ENCODE data around the gene RIN2.
"Not testable (repeated sequence)": the region's sequence is repeated elsewhere in the genome, so short reads cannot be mapped to it uniquely, and the experiment has no call there.

Gene RIN2

DNA sequence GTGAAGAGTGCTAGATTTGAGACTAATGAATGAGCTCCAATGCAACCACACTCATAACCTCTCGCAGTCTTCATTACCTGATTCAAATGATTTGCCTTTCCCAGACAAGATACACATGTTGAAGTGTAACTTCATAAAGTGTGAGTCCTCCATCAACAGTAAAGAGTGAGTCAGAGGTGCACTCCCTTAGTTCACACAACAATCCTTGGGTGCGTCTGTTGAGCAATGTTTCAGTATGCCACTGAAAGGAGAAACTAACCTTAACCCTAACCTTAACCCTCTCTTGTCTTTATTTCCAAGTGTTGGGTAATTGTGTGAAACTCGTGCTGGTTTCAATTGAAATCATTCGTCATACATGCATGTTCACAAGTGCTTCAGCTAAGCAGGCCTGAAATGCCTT, 21.0 kb upstream of the RIN2 start:
- no peak for DNase-seq (ENCODE audit: low read depth in 2 of 2)

DNA sequence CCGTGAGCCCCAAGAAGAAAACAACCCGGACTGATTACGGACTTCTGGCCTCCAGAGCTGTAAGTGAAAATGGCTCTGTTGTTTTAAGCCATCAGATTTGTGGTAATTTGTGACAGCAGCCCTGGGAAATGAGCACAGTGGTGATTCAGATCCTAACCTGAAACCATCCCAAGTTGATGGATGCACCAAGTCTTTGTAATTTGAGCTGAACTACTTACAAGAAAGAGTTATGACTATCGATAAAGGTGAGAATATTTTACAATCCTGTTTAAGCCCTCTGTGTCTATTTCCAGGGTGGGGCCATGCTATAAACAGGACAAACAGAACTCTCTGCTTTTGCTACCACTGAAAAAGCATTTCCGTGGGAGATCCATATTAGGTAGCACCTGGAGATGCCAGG, 19.1 kb upstream of the RIN2 start:
- DNase-seq (ENCODE audit: low read depth in 2 of 2), result no peak

DNA sequence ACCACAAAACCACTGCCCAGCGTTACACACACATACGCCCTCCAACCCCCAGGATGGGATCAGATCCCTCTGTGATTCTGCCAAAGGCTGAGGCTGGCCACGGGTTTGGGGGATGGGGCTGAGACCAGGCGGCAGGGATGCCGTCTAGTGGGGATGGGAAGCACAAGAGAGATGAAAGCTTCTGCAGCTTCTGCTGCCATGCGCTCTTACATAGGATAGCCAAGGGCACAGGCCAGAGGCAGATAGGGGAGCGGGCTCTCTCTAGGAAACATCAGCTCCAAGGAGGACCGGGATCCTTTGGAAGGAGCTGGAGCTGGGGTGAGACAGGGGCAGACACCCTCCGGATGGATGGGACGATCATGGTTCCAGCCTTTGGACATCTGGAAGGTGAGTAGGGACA, 18.7 kb upstream of the RIN2 start:
- no peak for DNase-seq (ENCODE audit: low read depth in 2 of 2)

DNA sequence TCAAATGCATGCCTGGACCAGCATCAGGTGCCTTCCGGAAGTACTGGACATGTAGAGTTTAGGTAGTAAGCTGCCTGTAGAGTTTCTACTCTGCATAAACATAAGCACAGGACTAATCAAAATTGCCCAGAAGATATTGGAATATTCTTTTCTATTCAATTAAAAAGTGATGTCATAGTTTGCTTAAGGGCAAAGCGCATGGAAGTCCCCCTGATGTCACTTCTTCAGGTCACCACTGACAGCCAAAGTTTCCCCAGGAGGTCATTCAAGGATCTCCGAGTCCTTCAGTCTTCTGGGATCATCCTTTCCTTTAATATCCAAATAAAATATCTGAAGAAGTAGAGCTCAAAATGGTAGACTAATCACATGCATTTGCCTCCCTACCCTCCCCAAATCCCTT, 17.5 kb upstream of the RIN2 start:
- DNase-seq (ENCODE audit: low read depth in 2 of 2), result no peak

DNA sequence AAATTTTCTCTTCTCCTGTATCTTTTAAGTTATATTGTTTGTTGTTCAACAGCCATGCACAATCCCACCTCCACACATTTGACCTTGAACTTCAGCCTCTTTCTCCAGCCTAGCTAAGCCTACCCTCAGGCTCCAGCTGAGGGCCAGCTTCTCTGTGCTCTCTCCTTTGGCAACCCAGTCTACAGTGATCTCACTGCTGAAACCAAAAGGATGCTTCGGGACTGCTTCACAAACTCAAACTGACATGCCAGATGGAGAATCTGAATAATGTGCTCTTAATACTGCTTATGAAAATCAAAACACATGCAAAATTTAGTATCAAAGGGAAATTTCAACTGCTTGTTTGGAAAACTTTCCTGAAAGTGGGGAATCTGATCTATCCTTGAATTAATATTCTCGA, 16.1 kb upstream of the RIN2 start:
- no peak for DNase-seq (ENCODE audit: low read depth in 2 of 2)

DNA sequence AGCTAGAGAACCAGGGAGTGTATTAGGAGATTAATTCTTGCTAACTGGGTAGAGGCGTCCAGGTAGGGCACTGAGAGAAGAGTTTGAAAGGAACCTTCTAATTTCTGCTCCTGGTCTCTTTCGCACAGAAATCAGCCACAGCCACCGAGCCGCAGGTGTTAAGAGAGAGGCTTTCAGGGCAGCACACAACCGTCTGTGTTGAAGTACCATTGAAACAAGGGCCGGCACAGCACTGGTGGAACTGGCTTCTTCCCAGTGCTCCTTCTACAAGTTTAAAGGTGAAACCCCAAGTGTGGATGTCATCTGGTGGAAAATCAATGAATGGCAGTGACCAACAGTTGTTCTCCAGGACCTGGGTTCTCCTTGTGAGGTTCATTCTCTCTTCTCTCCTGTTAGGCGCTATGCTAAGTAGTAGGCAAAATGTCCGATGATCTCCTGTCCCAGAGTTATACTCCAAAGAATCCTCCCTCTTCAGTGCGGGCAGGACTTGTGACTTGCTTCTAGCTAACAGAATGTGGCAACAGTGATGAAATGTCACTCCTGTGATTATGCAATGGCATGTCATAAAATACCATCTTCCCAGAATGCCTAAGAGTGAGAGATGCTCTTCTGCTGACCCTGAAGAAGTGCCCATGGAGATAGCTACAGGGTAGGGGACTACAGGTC, 15.0 kb upstream of the RIN2 start:
- DNase-seq (ENCODE audit: low read depth in 2 of 2), result no peak

DNA sequence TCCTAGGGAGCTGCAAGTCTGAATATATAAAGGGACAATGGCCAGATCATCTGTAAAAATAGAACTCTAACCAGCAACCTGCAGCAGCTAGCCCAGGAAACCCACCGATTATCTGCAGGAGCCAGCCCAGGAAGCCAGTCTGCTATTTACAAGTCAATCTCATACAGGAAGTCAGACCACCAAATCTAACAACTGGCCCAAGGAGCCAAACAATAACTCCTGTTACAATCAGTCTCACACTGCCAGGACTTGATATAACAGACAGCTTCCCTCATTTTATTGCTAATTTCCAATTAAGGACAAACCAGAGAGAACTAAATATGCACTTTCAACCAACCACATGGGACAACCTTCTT, 14.4 kb upstream of the RIN2 start:
- DNase-seq (ENCODE audit: low read depth in 2 of 2), result no peak

DNA sequence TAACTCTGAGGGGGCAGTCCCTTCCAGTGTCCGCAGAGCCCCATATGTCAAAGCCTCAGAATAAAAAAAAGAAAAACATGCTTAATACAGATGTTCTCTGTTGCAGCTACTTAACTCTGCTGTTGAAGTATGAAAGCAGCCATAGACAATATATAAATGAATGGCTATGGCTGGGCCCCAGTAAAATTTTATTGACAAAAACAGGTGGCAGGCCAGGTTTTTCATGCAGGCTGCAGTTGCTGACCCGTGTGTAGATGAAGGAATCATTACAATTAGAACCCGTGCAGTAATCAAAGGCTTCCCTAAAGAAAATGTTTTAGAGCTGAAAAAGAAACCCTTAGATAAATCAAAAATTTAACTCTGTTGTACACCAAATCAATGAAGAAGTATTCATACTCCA, 13.0 kb upstream of the RIN2 start:
- no peak for DNase-seq (ENCODE audit: low read depth in 2 of 2)

DNA sequence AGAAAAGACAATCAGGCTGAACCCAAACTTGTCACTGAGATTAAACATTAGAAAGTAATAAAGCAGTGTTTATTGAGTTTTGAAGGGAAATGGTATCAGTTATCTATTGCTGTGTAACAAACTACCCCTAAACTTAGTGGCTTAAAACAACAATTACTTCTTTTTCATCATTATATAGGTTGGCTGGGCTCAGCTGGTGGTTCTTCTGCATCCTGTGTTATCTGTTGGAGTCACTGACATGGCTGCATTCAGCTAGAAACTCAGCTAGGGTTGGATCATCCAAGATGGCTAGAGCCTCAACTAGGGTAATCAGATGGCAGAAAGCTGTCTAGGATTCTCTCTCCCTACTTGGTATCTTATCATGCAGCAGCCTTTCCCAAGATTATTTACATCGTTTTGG, 12.5 kb upstream of the RIN2 start:
- DNase-seq (ENCODE audit: low read depth in 2 of 2), result no peak

DNA sequence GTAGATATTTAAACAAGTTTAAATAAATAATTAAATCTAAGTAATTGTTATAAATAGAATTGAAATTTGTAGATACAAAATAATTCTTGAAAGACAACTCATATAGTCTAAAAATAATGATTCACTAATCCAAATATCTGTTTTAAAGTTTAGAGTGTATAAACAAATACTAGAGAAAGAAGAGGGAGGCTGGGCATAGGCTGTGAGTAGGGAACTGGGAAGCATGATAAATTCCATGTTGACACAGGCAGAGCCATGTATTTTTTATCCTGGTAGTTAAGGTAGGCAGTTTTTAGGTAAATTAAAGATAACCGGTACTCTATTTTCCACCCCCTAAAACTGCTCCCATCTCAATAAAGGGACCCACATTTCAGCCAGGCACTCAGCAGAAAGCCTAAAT, 11.7 kb upstream of the RIN2 start:
- DNase-seq (ENCODE audit: low read depth in 2 of 2), result no peak

DNA sequence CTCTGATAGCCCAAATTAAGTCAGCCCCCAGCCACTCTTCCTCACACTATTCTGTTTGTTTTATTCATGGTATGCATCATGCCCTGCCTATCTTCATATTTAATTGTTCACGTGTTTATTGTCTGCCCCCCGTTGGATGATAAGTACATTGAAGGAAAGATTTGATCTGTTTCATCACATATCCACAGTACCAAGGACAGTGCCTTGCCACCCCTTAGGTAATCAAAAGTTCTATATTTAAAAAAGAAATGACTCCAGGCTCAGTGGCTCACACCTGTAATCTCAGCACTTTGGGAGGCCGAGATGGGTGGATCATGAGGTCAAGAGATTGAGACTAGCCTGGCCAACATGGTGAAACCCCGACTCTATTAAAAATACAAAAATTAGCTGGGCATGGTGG, 10.2 kb upstream of the RIN2 start:
- DNase-seq (ENCODE audit: low read depth in 2 of 2), result no peak

DNA sequence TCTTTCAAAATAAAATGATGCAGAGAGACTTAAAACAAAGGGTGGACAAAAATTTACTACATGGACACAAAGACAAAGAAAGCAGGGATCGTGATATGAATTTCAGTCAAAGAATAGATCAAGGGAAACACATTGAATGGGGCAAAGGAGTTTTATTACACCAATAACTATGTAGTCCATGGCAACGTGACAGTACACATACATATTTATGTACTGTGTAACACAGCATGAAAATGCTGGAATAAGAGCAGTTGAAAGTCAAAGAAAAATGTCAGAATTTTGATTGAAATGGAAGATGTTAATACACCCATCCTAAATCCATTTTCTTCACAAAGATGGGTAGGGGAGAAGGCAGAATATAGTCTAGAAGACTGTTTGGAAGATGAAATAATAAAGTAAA, 9.4 kb upstream of the RIN2 start:
- DNase-seq (ENCODE audit: low read depth in 2 of 2), result no peak

DNA sequence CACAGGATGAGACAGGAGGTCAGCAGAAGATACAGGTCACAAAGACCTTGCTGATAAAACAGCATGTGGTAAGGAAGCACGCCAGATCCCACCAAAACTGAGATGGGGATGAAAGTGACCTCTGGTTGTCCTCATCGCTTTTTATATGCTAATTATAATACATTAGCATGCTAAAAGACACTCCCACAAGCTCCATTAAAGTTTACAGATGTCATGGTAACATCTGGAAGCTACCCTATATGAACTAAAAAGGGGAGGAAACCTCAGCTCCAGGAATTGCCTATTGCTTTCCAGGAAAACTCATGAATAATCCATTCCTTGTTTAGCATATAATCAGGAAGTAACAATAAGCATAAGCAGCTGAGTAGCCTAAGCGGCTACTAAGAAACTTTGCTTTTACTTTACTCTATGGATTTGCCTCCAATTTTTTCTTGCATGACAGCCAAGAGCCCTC, 8.4 kb upstream of the RIN2 start:
- DNase-seq (ENCODE audit: low read depth in 2 of 2), result no peak

DNA sequence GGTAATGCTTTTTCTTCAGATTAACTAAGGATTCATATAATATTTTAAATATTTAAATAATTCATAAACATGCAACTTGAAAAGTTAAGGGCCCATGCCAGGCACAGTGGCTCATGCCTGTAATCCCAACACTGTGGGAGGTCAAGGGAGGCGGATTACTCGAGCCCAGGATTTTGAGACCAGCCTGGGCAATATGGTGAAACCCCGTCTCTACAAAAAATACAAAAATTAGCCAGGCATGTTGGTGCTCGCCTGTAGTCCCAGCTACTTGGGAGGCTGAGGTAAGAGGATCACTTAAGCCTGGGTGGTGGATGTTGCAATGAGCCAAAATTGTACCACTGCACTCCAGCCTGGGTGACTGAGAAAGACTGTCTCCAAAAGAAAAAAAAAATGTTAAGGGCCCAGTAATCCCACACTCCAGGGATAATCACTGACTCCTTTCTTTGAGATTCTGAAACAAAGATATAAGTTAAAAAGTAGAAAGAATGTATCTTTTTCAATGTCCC, 7.9 kb upstream of the RIN2 start:
- DNase-seq (ENCODE audit: low read depth in 2 of 2), result no peak

DNA sequence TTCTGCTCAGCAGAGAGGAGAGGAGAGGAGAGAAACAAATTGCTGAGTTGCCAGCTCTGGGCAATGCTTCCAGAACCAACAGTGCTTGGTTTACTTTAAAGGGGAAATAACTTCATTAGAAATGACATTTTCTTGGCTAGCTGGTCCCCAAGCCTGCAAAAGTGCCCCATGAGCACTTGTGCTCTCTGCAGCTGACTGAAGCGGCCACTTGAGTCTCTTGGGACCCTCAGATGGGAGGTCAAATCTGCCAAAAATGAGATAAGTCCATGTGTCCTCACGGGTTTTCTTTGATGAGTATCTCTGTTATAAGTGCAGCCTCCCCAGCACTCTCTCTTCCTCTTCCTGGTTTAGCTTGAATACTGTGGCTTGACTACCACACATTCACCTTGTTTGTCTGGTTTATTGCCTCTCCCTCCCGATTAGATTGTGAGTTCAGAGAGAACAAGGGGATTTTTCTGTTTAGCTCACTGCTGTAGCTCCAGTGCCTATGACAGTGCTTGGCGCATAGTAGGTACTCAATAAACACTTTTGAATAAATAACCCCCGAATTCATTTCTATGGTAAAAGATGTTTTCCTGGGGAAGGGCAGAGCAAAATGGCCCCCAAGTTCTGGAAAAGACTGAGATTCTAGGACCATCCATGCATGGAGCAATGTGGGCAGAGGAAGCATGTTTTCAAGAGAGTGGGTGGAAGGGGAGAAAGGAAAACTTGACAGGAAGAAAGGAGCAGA, 7.0 kb upstream of the RIN2 start:
- DNase-seq (ENCODE audit: low read depth in 2 of 2), result no peak

DNA sequence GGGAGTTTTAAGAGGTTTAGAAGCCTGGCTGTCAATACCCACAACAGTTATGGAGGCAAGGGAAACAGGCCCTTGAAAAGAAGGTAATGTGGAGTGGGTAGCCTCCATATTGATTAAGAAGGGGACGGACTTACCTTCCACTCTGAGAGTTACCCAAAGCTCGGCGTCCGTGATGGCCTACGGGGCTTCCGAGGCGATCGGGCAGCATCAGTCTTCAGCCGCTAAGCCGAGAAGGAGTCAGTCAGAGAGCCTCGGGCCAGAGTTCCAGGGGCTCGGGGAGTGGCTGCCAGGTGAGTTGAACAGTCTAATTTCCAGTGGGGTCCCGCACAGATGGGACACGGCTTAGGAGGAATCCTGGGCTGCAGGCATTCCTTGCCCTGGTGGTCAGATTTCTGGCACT, 3.9 kb upstream of the RIN2 start:
- not testable (repeated sequence) for DNase-seq (ENCODE audit: low read depth in 2 of 2)

DNA sequence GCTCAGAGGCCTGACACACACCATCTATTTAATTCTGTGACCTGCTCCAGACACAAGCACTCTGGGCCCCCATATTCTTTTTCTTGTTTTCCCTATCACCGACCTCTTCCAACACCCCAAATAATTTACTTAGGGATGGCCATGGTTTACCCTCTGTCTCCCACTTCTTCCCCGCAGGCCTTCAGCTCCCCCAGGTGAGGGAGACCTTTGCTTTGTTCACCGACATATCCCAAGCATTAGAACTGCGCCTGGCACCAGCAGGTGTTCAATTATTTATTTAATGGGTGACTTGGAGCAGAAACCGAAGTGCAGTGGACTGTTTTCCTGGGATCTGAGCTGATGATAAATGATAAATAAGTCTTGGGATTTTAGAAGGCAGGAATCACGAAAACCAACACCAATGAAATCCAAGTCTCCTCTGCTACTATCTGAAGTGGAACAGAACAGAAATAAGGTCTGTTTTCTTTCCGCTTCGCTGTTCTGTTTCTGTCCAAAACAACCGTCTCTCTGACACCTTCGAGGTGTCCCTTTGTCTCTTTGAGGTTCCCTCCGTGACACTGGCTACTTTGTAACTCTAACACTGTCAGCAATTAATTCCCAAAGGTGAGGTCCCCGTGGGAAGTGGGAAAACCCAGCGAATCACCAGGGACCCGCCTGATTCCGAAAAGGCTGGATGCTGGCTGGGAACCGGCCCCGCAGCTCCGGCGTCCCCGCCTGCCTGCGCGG, 1.1 kb upstream of the RIN2 start:
- no peak for DNase-seq (ENCODE audit: low read depth in 2 of 2)

DNA sequence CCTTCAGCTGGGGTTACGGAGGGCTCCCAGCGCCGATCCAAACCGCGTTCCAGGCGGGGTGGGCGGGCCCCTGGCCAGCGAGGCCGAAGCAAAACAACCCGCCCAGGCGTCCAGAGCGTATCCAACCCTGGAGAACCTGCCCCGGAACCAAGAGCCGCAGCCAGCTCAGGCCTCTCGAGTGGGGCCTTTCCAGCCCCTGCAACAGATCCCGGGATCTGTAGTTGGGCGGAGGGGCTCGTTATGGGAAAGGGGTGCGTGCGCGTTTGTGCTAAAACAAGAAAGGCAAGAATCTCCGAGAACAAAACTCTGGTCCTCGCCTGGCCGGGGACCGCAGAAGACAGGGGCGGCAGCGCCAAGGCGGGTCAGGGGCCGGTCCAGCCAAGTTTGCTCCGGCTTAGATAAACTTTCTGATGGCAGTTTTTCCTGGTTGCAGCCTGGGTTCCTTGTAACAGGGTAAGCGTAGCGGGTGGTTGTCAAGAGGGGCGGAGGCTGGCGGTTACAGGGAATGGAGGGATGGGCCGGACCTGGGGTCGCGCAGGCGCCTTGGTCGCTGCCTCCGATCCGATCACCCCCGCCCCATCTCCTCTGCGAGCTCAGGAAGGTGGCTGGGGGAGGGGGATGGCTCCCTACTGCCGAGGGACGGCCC, 448 bp upstream of the RIN2 start:
- DNase-seq (ENCODE audit: low read depth in 2 of 2), result no peak

DNA sequence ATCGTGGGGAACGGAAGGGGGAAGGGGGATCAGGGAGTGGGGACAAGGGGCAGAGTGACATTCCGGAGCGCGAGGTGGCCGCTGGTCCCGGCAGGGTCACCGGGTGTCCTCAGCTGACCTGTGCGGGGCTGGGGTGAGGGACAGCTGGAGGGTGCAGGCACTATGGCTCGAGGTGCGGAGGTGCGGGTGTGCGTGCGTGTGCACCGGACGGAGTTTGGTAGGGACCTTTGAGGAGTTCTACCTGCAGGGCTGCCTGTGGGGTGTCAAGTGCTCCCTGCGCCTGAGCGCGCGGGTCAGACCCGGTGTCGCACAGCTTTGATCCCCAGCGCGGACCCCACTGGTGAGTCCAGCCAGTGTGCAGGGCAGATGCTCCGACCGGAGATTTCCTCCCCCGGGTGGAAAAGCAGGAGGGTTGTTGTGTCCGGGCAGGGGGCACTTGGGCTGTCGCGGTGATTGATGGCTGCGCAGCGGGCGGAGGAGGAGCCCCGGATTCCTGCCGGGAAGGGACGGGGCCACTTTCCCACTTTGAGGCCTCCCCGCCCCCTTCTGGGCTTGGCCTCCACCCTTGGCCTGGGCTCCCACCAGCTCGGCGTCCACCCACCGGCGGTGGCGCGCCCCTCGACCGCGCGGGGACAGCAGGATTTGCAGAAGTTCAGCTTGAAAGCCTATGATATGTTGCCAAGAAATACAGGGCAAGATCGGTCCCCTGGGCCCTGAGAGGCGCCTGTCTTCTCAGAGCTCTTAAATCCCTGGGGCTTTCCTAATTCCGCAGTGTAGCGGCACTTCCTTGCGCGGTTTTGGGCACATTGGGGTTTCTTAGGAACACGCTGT, 658 bp downstream of the RIN2 start:
- DNase-seq (ENCODE audit: low read depth in 2 of 2), result no peak

DNA sequence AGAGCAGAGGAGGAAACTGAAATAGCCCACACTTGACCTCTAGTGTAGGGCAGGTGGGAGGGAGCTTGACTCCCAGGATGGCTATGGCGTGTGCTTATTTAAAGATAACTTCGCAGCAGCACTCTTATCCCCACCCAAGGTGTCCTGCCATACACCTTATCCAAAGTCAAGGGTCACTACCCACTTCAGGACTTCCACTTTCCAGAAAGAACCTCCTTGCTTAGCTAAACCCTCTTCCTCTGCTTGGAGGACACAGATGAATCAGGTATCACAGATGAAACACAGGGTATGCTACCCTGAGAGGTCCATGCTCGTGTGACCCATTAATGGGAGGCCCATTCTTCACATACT, 2.3 kb downstream of the RIN2 start:
- DNase-seq (ENCODE audit: low read depth in 2 of 2), result no peak

DNA sequence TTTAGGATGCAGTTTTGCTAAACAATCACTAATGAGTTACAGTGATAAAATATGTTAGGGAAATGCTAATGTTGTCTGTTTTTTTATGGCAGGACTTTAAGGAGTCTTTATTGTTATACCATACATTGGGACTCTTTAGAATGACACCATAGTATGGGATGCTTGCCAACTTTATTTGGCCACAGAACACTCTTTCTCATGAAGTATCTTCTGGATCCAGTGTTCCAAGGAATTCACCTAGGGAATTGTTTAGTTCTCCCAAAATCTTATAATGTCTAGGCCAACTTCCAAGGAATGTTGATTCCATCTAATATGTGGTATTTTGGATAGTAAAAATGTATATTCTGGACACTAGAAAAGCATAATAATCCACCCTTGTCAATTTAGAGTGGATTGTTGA, 3.3 kb downstream of the RIN2 start:
- DNase-seq (ENCODE audit: low read depth in 2 of 2), result no peak

DNA sequence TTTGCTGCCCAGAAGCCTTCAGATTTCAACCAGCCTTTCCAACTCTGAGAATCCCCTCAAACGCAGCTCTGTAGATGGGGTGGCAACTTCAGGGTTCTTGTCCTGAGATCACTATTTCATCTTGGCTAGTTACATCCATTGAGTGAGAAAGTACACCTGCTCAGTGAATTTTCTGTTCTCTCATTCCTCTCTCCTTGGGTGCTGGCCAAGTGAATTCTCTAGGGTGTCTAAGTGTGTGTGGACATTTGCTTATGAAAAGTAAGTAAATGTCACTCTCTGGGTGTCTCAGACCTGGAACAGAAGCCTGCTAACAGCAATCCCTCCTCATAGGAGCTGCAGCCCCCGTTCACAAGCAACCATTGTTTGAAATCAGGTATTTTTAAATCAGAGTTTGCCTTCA, 3.8 kb downstream of the RIN2 start:
- no peak for DNase-seq (ENCODE audit: low read depth in 2 of 2)

All from stimulated activated CD8-positive, alpha-beta memory T cell treated with anti-CD3 and anti-CD28 coated beads, Interleukin-15, amount 100 ng/mL, for 4 hours (primary cell).